IPS-11a (cell line): ENCODE data around the gene TENT5A.

Experiments used
- H3K4me3 ChIP-seq: one replicate; pipeline ENCODE4 v1.5.1; 2013; ENCODE audit warnings: low read depth, low read length, control low read depth

Gene TENT5A

GRCh38 chr6:81720427-81720826 lies 32.1 kb downstream of the TENT5A start:
- H3K4me3 ChIP-seq = no peak overlapping the region

GRCh38 chr6:81718126-81718525 lies 34.4 kb downstream of the TENT5A start:
- H3K4me3 ChIP-seq = no peak overlapping the region

GRCh38 chr6:81714684-81715083 lies 37.8 kb downstream of the TENT5A start:
- H3K4me3 ChIP-seq = no peak overlapping the region

GRCh38 chr6:81713205-81713604 lies 39.3 kb downstream of the TENT5A start:
- H3K4me3 ChIP-seq = no peak overlapping the region

GRCh38 chr6:81708113-81708699 lies 44.3 kb downstream of the TENT5A start:
- H3K4me3 ChIP-seq = no peak overlapping the region

GRCh38 chr6:81704700-81705099 lies 47.8 kb downstream of the TENT5A start:
- no peak overlapping the region for H3K4me3 ChIP-seq

- no peak overlapping the region for H3K4me3 ChIP-seq
Observed at GRCh38 chr6:81700414-81700813, 52.1 kb downstream of the TENT5A start.

GRCh38 chr6:81697559-81697958 lies 54.9 kb downstream of the TENT5A start:
- no peak overlapping the region for H3K4me3 ChIP-seq

GRCh38 chr6:81696524-81696923 lies 56.0 kb downstream of the TENT5A start:
- H3K4me3 ChIP-seq = no peak overlapping the region
